Raji (cell line): ENCODE data around the gene AGPAT3.

ENCODE experiments used
- POLR2A ChIP-seq: IDR thresholded peaks from 2 replicates; pipeline ENCODE4 v1.6.1; 2011; ENCODE audit warnings: low read depth, low read length, control low read depth; ENCODE audit not compliant: insufficient read depth

The AGPAT3 gene

DNA sequence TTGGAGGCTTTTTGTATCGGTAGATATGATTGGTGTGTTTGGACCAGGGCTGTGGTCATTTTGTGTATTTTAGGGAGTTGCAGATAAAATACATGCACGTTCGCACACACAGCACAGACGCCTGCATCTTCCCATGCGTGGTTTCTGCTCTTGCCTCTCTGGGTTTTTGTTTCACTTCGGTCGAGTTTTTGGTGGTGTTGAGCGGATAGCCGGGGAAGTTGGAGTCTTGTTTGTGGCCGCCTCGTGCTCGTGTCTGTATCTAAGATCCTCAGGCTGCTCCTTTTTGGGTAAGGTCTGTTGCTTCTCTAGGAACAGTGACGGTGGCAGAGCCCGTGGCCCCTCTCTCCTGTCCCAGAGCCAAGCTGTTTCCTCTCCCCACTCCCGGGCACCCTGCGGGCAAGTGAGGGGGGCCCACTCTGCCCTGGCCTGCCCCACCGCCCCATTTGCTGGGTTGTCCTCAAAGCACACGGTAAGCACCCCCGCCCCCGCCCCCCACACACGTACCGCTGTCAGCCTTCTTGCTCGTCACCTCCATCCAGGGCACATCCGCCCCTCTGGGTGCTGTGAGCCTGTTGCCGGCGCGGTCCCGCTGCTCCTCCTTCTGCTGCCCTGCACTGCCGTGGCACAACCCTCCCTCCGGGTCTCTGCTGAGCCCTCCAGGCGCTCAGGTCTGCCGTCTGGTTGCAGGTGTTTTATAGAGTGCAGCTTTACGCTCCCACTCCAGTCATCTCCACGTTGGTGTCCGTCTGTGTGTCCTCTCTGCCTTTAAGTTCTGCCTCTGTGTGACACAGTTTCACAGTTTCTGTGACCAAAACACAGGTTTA is 51.9 kb downstream of the AGPAT3 start:
- no peak for TF ChIP-seq POLR2A

- no peak for TF ChIP-seq POLR2A
These were observed 52.7 kb downstream of the AGPAT3 start for GRCh38 chr21:43917515-43918384.

GRCh38 chr21:43918385-43918947 is 53.4 kb downstream of the AGPAT3 start:
- TF ChIP-seq POLR2A: no peak

DNA sequence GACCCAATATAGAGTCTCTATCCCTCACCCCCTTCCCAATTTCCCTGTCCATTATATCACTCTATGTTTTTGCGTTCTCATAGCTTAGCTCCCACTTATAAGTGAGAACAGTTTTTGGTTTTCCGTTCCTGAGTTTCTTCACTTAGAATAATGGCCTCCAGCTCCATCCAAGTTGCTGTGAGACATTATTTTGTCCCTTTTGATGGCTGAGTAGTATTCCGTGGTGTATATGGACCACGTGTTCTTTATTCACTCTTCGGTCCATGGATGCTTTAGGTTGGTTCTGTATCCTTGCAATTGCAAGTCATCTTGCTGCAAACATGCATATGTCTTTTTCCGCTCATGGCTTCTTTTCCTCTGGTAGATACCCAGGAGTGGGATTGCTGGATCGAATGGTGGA is 54.3 kb downstream of the AGPAT3 start:
- no peak for TF ChIP-seq POLR2A

GRCh38 chr21:43919871-43920801 is 55.1 kb downstream of the AGPAT3 start:
- TF ChIP-seq POLR2A: no peak

- TF ChIP-seq POLR2A: no peak
These were observed 56.6 kb downstream of the AGPAT3 start for GRCh38 chr21:43921571-43921978.

- no peak for TF ChIP-seq POLR2A
These were observed 57.2 kb downstream of the AGPAT3 start for GRCh38 chr21:43921979-43922945.

GRCh38 chr21:43922949-43923348 is 57.9 kb downstream of the AGPAT3 start:
- no peak for TF ChIP-seq POLR2A

- no peak for TF ChIP-seq POLR2A
These were observed 58.4 kb downstream of the AGPAT3 start for GRCh38 chr21:43923391-43923790.

DNA sequence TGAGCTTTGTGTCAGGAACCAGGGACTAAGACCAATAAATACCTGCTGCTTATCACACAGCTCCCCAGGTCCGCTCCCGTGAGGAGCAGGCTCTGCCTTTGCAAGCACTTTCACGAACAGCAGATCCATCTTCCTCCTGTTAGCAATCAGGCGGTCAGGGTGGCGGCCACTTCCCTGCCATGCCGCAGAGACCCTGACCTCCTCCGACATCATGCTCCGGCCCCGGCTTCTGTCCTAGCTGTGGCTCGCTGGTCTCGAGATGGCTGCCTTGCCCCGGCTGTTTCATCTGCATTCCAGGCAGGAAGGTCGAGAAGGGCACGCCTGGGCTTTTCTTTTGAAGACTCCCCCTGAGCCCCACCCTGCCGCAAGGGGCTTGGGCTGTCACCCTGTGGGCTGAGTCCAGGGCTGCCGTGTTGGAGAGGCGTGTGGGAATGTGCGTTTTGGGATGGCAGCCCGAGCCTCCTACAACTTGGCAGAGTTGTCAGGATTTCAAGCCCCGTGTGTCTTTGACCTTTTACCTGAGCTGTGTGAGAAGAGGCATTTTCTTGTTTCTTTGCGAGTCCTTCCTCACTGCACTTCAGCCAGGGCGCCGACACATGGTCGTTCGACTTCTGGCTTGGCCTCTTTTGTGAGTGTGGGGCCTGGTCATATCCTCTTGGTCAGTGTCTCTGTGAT is 59.5 kb downstream of the AGPAT3 start:
- no peak for TF ChIP-seq POLR2A

DNA sequence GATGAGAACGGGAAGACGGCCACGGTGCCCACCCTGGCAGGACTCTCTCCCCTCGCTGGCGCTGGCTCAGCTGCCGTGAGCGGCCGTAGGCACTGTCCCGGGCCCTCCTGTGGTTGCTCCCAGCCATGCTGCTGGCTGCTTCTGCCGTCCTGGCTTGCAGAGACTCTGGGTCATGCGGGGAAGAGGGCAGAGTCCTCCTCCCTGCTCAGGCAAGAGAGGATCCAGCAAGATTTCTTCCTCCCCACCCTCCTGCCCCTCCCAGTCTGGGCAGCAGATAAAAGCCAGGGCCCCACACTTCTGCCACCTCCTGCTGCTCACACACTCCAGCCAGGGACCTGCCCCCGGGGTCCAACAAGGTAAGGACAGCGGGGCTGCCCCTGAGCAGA is 60.1 kb downstream of the AGPAT3 start:
- TF ChIP-seq POLR2A: no peak

DNA sequence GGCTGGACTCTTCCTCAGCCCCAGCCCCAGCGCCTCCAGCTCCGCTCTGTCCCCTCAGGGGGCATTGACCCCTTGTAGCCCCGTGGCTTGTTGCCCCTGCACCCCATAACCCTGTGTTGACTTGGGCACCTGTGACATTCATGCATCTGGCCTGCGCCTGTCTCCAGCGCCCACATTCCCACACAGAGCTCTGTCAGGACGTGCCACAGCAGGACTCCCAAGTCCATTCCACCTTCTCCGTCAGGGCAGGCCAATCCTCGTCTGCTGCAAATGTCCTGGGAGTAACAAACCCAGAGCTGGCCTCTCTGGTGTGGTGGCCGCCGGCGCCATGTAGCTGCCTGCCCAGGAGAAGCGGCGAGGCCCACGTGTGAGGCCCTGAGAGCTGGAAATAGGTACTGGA is 60.6 kb downstream of the AGPAT3 start:
- TF ChIP-seq POLR2A: no peak

- no peak for TF ChIP-seq POLR2A
These were observed 61.2 kb downstream of the AGPAT3 start for GRCh38 chr21:43926196-43926595.
